ENCODE data around the gene AKAP4.

Gene AKAP4, protein sequence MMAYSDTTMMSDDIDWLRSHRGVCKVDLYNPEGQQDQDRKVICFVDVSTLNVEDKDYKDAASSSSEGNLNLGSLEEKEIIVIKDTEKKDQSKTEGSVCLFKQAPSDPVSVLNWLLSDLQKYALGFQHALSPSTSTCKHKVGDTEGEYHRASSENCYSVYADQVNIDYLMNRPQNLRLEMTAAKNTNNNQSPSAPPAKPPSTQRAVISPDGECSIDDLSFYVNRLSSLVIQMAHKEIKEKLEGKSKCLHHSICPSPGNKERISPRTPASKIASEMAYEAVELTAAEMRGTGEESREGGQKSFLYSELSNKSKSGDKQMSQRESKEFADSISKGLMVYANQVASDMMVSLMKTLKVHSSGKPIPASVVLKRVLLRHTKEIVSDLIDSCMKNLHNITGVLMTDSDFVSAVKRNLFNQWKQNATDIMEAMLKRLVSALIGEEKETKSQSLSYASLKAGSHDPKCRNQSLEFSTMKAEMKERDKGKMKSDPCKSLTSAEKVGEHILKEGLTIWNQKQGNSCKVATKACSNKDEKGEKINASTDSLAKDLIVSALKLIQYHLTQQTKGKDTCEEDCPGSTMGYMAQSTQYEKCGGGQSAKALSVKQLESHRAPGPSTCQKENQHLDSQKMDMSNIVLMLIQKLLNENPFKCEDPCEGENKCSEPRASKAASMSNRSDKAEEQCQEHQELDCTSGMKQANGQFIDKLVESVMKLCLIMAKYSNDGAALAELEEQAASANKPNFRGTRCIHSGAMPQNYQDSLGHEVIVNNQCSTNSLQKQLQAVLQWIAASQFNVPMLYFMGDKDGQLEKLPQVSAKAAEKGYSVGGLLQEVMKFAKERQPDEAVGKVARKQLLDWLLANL

DNA sequence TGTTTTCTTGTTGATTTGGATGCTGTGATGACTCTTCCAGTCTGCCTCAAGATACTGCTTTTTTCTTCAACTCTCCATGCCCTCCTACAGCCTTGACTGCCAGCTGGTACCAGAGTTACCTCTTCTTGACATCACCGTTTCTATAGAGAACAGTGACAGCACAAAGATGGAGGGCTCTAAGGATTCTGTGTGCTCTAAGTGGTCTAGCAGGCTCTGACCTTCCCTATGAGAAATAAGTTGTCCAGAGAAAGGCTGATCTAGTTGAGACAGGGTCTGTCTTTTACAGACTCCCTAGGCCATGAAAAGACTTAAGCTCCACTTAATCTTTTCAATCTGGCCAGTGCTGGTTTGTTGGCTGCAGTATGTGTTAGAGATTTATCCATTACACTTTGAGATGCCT, at the start of gene AKAP4:
Gene AKAP4, minus strand, starts transcription at position 101 of the 400 bp plus-strand sequence. CDS start 118 bp downstream, outside the sequence.
- H3K4me3 ChIP-seq (ENCODE audit: low read depth, low read length), result no peak within 1 kb of the TSS

DNA sequence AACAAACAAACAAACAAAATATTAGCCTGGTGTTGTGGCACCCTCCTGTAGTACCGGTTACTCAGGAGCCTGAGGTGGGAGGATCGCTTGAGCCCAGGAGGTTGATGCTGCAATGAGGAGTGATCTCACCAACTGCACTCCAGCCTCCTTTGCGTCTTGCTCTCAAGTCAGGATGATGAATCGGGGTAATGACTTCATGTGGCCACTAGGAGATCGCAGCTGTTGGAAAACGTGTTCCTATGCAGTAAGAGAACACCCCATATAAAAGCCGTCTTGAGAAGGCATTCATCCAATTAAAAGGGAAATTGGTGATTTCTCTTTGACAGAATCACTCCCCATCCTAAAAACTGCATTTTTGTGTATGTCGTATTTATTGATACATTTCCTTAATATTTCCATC, 10.7 kb upstream of the AKAP4 start:
- no peak overlapping the region for H3K4me3 ChIP-seq (ENCODE audit: low read depth, low read length)

DNA sequence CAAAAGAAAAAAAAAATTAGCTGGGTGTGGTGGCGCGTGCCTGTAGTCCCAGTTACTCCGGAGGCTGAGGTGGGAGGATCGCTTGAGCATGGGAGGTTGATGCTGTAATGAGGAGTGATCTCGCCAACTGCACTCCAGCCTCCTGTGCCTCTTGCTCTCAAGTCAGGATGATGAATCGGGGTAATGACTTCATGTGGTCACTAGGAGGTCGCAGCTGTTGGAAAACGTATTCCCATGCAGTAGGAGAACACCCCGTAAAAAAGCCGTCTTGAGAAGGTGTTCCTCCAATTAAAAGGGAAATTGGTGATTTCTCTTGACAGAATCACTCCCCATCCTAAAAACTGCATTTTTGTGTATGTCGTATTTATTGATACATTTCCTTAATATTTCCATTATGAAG, 5.9 kb upstream of the AKAP4 start:
- H3K4me3 ChIP-seq (ENCODE audit: low read depth, low read length), result no peak overlapping the region

DNA sequence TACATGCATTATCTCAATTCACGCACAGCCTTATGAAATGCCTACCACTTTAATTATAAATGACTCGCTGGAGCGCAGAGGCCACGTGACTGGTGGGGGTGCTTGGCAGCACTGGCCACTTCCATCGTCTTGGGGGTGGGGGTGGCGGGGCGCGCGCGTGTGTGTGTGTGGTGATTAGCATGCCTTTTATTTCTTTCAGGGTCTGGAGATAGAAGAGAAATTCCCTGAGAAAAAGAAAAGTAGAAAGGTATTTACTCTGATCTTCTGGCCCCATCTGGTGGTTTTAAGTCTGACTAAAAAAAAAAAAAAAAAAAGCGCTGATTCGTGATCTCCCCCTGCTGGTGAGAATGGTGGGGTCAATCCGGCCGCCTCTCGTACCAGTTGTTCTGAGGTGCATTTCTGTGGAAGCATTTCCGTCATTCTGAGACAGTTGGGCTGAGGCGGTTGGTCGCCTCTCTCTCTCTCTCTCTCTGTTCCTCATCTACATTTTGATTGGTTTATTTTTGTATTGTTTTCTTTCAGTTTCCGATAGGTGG, 3.6 kb upstream of the AKAP4 start, which contains the start of gene CCNB3:
Gene CCNB3, plus strand, starts transcription at position 402 of the 536 bp plus-strand sequence. CDS start 80,399 bp downstream, outside the sequence.
- no peak within 1 kb of the TSS for H3K4me3 ChIP-seq (ENCODE audit: low read depth, low read length)

DNA sequence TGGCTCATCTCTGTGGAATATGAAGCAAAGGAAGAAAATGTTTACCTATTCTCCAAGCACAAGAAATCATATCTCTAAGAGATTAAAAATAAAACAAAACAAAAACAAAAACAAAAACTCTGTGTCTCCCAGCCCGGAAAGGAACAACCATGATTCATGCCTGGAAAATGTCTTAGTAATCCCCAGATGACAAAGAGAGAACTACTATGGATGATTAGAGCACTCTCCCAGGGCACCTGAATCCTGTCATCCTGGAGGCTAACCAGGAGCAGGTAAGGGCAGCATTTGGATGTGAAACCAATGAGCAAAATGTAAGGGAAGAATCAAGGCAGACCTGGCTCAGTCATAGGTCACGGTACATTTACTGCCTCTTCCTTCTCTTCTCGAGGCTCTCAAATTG, 1.7 kb upstream of the AKAP4 start:
- no peak overlapping the region for H3K4me3 ChIP-seq (ENCODE audit: low read depth, low read length)

DNA sequence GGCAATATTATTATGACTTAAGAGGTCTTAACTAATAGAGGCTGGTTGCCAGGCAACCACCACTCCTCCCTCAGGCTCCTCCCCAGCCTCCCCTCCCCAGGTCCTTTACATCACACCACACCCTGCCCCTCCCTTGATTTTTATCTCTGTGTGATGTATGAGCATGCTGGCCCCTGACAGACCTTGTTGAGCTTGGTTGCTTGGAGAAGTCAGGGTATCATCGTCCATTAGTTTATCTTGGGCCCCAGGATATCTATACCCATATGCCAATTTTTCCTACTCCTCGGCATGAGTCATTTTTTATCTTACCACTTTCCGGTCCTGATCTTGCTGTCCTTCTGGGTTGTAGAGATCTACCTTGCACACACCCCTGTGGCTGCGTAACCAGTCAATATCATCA, 2.5 kb downstream of the AKAP4 start:
- H3K4me3 ChIP-seq (ENCODE audit: low read depth, low read length), result no peak overlapping the region

DNA sequence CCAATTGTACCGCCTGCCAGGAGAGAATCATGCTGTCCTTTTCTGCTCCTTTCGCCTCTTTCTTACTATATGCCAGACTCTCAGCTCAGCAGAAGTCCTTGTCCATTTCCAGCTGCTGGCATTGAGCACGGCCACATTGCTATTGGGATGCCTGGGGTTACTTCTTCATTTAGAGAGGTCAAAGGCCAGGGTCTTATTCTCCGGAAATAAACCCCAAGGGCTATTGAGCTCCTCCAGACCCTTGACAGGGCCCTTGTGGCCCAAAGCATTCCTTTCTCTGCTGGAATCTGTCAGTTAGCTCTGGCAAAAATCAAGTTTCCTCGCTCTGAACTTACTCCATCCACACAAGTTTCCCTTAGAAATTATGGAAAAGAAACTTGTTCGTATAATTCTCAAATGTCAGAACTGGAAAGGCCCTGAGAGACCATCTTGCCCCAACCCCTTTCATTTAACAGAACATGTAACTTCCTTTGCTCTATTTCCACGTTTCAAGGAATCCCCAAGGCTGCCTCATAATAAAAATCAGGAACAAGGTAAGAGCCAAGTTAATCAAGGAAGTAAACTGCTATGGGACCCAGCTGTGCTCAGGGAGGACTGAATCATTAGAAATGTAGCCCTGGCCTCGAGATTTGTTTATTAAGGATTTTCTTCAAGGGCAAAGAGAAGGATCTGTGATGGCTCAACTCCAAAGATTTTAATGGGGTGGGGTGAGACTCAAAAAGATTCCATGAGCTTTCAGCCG, 11.8 kb downstream of the AKAP4 start:
- H3K4me3 ChIP-seq (ENCODE audit: low read depth, low read length), result no peak overlapping the region

DNA sequence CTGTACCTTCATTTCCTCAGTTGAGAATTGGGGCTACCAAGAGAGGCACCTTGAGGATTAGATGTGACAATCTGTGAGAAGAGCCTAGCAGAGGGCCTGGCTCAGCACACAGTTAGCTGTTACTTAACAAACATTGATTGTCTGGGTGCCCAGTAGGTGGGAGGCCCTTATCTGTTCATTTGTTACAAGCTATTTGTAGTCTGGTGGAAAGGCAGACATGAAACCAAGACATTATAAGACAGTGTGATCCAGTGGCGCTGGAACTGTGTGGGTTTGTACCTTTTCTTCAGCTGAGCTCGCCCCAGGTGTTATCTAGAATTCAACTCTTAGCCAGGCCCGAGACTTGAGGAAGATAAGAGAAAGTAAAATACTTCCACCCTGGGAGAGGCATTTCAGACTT, 16.9 kb downstream of the AKAP4 start:
- no peak overlapping the region for H3K4me3 ChIP-seq (ENCODE audit: low read depth, low read length)

DNA sequence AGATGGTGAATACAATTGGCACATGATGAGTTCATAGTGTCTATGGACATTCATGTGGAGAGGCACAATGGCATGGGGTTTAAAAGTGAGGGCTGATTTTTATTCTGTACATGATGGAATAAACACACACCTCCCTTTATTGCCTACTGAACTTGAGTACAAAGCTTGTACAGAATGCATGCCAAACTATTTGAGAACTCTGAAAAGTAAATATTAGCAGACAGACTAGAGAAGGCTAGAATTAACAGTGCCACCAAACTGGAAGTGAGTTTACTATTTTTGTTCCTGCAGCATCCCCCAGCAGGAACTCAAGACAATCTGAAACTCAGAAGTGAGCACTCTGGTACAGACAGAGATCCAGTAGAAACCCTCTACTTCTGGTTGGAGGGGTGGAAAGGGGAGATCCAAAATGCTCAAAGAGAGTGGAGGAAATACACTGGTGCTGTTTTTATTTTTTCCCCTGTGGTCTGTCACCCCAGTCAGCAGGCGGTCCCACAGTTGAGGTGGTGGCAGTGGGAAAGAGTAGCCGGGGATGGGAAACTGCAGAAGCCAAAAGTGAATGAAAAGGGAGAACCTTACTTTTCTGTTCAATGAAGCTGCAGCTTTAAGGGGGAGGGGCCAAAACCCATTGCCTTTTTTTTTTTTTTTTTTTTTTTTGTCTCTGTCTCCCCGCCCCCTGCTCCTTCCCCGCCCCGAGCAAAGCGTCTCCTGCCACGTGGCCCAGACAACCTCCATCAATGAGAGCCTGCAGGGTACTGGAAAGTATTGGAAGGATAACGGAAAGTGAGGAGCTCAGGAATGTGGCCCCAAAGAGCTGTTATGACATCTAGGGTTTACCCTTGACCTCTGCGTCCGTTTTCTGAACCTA, 20.5 kb downstream of the AKAP4 start:
- H3K4me3 ChIP-seq (ENCODE audit: low read depth, low read length), result no peak overlapping the region

DNA sequence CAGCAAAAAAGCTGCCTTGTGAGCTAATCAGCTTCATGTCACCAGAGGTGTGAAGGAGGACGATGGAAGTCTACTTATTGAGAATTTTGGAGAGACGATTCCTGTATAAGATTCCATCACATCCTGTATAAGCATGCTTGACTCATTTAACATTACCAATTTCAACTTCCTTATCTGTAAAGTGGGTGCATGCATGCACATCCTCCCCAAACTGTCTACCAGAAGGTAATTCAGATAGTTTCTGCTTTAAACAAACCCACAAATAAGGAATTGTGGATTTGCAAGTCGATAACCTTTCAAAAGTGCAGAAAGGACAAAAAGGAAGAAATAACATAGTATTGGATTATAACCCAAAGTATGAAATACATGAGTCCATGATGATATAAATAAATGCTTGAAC, 31.1 kb downstream of the AKAP4 start:
- no peak overlapping the region for H3K4me3 ChIP-seq (ENCODE audit: low read depth, low read length)

DNA sequence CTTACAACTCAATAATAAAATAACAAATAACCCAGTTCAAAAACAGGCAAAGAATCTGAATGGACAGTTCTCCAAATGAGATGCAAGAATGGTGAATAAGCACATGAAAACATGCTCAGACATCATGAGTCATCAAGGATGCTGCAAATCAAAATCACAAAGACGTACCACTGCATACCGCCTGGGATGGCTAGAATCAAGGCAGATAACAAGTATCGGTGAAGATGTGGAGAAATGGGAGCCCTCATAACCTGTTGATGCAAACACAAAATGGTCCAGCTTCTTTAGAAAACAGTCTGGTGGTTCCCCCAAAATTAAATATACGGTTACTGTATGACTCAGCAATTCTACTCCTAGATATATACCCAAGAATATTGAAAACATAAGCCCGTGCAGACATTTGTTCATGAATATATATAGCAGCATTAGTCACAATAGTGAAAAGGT, 32.5 kb downstream of the AKAP4 start:
- H3K4me3 ChIP-seq (ENCODE audit: low read depth, low read length), result no peak overlapping the region

DNA sequence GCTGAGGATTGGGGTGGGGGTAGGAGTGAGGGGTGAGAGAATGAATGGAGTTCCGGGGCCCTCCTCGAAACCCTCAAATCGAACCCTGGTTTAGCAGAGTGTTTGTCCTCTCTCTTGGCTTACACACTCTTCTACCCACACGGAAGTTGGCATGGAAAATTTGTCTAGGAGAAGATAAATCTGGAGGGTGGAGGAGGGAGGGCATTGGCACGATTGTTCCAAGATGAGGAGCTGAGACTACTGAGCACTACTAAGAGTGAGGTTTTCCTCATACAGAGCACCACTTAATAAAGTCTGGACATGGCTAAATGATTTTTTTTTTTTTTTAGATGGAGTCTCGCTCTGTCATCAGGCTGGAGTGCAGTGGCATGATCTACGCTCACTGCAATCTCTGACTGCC, 33.4 kb downstream of the AKAP4 start:
- H3K4me3 ChIP-seq (ENCODE audit: low read depth, low read length), result no peak overlapping the region

DNA sequence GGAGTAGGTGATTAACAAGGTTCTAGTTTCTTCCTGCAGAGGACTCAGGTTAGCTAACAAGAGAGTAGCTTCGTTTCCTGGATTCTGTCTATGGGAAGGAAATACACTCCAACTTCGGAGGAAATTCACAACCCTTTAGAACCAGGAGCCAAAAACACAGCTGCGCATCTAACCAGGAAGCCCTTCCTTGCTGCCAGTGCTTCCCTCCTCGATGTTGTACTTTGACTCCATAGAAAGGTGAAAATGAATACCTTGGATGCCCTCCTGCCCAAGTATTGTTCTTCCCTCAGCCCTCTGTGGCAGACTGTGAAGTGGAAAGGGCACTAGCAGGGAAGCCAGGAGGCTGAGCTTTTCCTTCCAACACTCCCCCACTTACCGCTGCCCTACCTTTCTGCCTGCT, 35.1 kb downstream of the AKAP4 start:
- no peak overlapping the region for H3K4me3 ChIP-seq (ENCODE audit: low read depth, low read length)

DNA sequence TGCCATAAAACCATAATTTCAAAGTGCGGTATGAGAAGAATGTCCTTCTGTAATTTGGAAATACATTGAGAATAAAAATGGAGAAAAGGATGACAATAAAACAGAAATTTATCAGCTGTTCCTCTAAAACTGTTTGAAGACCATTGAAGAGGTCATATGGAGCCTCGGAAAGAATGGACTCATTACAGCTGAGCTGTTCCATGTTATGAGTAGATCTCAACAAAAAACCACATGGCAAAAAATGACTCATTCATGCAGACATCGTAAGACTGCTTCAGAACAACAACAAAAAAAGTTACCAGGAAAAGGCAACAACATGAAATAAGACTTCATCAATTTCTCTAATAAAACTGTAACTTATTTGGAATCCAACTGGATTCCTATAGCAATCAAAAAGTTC, 39.7 kb downstream of the AKAP4 start:
- H3K4me3 ChIP-seq (ENCODE audit: low read depth, low read length), result no peak overlapping the region

DNA sequence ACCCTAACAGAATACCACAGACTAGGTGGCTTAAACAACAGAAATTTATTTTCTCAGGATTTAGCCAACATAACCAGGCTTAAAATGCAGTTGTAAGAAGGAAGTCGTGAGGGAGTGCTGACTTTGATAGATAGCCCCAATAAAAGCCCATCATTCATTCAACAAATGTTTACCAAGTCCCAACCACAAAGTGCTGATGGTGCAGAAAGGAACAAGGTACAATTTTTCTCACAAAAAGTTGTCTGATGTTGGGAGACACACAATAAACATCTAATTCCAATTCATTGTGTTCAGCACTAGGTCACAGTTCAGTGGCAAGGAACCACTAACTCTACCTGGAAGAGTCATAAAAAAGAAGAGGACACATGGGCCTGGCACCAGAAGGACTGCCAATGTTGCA, 42.2 kb downstream of the AKAP4 start:
- no peak overlapping the region for H3K4me3 ChIP-seq (ENCODE audit: low read depth, low read length)

DNA sequence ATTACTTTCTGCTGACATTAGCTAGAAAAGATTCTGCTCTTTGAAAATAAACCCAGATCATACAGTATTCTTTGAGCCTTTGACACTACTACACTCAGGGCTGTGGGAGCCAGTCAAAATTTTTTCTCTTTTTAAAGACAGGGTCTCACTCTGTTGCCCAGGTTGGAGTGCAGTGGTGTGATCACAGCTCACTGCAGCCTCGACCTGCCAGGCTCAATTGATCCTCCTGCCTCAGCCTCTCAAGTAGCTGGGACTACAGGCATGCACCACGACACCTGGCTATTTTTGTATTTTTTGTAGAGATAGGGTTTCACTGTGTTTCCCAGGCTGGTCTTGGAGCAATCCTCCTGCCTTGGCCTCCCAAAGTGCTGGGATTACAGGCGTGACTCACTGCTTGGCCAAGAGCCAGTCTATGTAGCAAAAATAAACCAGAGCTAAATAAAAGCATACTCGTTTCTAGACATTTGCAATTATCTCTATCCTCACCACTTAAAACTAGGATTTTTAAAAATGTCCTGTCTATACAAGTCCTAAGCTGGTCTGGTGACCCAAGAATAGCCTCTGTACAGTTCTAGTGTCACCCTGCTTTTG, 43.2 kb downstream of the AKAP4 start:
- no peak overlapping the region for H3K4me3 ChIP-seq (ENCODE audit: low read depth, low read length)

DNA sequence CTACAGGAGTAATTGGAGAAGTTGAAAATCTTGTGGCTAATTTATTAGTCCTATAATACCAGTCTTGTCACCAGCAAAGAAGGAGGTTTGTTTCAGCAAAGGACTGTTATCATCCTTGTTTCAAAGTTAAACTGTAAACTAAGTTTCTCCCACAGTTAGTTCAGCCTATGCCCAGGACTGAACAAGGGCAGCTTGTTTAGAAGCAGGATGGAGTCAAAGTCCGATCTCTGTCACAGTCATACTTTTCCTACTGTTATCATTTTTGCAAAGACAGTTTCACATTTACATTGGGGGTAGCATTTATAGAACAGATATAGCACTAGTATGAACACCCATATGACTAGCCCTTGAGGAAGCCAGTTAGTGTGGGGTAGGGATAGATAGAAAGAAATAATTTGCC, 46.4 kb downstream of the AKAP4 start:
- no peak overlapping the region for H3K4me3 ChIP-seq (ENCODE audit: low read depth, low read length)

DNA sequence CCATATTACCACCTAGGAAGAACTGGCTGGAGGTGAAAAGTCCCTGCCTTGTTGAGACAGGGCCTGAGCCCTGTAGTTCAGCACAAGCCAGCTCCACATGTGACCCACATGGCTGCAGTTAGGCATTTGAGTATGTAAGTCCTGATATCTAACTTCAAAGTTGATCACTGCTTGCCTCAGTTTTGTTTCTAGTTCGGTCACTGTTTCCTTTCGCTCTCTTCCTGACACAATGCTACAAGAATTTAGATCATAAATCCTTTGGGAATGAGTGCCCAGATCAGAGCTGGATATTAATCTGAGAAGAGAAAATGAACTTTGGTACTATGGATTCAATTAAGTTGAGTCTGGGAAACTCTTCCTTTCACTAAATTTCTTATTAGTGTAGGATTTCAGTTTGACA, 48.4 kb downstream of the AKAP4 start:
- H3K4me3 ChIP-seq (ENCODE audit: low read depth, low read length), result no peak overlapping the region

DNA sequence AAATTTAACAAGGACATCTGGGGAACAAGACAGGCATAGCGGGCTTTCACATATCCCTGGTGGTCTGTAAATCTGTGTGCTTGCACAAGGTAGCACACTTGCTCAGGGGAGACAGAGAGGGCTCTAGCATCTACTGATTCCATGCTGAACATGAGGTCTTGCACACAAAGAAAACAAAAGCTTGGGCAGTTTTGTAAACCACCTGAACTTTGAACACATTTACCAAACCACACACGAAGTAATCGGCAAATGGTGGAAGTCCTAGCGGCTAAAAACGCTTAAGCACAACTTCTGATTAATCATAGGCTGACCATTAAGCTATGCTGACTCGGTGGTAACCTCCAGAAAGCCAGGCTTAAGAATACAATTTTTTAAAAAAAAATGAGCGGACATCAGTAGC, 52.8 kb downstream of the AKAP4 start:
- no peak overlapping the region for H3K4me3 ChIP-seq (ENCODE audit: low read depth, low read length)
